ENCODE data around the gene ODF2.
"Not testable (repeated sequence)": the region's sequence is repeated elsewhere in the genome, so short reads cannot be mapped to it uniquely, and the experiment has no call there.

Gene ODF2

DNA sequence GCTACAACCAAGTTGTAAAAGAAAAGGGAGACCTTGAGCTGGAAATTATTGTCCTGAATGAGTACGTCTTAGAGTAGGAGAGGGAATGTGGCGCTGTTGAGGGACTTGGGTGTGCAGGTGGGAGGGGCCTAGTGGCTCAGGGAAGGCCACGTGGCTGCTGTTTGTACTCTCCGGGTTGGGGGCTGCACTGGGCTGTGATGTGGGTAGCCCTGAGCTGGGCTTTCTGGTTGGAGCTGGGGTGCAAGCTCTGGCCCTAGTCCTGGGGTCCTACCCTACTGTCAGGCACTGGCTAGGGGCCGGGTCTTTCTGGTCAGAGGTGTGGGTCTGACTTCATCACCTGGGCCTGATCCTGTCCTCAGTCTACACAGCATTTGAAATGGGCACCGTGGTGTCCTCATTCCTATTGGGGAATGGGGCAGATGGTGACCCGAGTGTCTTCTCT is 29.6 kb downstream of the ODF2 start:
- no peak for DNase-seq

DNA sequence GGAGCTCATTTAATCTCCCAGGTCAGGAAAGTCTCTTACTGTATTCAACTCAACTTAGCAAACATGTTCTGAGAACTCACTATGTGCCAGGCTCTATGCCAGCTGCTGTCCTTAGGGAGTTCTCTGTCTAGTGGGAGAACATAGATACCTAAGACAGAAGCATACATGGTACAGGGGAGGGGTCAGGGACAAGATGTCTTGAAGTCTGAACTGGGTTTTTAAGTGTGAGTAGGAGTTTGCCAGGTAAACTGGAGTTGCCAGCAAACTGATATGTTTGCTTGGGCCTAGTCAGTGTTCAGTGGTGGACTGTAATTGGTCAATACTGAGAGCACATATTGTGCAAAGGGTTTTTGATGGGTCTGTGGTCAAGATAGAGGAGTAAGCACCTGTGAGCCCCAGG is 30.4 kb downstream of the ODF2 start:
- DNase-seq: no peak

DNA sequence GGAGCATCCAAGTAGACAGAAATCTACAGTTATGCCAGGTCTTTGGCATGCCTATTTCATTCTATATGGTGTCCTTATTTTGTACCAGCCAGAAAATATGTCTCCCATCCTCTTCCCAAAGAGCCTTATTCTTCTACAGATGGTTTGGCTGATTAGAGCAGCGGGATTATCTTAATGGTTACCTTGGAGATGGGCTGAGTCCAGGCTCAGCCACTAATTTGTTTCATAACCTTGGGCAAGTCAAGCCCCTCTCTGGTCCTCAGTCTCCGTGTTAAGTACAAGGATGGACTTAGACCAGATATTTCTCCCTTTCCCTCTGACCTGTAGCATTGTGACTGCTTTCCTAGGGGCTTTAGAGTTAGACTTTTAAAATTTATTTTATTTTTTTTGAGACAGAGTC is 37.6 kb downstream of the ODF2 start:
- no peak for DNase-seq

DNA sequence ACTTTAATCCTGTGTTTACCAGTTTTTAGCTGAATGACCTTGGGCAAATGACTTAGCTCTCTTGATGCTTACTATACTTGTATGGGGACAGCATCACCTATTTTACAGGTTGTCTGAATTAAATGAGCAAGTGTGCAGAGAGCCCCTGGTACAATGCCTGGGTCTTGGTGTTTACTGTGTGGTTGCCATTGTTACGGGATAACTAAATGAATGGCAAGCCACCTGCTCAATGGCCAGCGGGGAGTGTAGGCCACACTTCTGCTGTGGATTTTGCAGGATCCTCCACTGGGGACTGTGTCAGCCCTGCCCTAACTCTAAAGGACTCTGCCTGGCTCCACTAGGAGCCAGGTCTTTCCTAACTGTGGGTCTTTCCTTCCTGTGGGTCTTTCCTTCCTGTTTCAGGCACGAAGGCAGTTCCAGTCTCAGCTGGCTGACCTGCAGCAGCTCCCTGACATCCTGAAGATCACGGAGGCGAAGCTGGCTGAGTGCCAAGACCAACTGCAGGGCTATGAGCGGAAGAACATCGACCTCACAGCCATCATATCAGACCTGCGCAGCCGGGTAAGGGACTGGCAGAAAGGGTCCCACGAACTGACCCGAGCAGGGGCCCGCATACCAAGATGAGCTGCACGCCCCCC is 38.4 kb downstream of the ODF2 start:
- DNase-seq: peak; percentile 95

DNA sequence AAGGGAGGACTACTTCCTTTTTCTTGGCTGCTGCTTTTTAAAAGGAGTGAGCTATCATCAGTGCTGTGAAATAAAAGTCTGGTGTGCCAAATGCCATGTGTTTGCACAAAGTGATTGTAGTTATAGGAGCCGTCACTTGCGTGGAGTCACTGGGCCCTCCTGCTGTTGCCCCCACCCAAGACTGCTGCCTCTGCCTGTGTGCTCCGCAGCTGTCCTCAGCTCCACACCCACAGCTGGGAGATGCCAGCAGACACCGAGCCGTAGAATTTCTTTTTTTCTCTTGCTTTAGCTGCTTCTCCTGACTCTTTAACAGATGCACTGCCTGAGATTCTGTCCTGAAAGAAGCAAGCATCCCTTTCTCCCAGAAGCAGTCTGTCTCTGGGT is 38.9 kb downstream of the ODF2 start:
- DNase-seq: no peak

DNA sequence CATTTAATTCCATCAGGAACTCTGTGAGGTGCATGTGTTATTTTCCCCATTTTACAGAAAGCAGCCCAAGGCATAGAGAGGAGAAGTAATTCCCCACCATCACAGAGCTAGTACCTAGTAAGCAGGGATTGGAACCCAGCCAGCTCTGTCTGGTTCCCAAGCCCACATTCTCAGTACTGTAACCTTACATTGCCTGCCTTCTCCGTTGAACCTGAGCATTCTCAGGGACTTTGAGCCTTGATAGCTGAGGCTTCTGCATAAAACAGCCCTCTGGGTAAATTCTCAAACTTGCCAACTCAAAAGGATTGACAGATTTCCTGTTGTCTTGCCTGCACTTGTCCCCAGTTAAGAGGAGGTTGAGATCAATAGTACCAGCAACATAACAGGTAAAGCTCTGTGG is 39.5 kb downstream of the ODF2 start:
- no peak for DNase-seq

DNA sequence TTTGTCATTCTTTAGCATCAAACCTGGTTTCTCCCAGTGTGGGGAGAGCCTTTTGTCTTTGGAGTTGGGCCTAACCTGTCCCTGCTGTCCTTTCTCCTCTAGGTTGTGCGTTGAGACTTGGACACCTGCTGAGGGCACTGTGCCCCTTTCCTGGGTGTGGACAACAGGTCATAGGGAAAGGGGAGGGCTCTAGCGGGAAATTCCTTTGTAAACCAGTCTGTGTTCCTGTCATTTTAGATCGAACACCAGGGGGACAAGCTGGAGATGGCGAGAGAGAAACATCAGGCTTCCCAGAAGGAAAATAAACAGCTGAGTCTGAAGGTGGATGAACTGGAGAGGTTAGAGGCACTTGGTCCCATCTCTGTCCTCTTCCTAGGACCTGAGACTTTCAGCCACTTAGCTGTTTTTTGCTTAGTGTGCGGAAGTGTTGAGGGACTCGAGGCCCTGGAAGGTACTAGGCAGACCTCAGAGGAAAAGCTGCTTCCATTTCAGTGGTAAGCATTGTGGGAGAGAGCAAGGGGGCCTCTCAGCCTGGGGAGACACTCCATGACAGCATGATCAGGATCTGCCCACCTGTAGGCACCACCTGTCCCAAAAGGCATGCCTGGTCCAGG is 40.1 kb downstream of the ODF2 start:
- no peak for DNase-seq

DNA sequence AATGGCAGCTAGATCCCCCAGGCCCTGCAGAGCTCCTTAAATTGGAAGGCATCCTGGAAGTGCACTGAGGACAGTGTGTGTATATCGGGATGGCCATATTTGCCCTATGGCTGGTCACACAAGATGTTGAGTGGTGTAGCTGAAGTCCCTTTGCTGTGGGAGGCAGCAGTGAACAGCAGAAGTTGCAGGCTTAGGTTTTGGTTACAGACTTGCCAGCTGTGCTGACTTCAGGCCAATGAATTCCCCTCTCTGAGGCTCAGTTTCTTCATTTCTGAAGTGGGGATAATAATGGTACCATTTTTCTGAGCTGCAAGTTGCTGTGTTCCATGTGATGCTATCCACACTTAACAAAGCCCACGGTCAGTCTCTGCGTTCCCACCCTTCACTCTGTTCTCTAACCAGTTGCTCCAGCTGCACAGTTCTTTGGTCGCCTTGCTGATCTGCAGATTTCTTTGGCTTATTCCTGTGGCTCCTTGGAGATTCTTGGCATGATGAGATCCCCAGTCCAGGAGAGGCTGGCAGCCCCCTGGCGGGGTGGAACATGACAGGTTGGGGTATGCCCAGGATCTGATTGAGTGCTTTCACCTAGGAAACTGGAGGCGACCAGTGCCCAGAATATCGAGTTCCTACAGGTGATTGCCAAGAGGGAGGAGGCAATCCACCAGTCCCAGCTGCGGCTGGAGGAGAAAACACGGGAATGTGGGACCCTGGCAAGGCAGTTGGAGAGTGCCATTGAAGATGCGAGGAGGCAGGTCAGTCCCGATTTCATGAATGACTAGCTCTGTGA is 42.2 kb downstream of the ODF2 start:
- DNase-seq: no peak

DNA sequence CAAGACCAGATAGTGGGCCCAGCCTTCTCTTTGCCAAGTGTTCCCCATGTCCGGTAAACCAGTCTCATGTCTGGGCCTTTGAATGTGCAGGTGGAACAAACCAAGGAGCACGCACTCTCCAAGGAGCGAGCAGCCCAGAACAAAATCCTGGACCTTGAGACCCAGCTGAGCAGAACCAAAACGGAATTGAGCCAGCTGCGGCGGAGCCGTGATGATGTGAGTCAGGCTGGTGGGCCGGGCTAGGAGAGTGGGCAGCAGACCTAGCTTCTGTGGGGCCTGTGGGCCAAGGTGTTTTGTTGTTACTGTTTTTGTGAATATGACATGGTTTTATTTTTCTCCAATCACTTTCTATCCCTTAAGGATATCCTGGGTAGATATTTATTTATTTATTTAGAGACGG is 43.1 kb downstream of the ODF2 start:
- DNase-seq: no peak

DNA sequence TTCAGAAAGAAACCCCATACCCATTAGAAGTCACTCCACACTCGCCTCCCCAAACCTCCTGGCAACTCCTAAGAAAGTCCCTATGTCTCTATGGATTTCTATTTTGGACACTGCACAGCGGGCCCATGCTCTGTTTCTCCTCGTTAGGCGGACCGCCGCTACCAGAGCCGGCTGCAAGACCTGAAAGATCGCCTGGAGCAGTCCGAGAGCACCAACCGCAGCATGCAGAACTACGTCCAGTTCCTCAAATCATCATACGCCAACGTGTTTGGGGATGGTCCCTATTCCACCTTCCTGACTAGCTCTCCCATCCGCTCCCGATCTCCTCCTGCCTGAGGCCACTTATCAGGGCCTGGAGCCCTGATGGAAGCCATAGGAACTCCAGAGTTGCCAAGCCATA is 44.1 kb downstream of the ODF2 start:
- no peak for DNase-seq

DNA sequence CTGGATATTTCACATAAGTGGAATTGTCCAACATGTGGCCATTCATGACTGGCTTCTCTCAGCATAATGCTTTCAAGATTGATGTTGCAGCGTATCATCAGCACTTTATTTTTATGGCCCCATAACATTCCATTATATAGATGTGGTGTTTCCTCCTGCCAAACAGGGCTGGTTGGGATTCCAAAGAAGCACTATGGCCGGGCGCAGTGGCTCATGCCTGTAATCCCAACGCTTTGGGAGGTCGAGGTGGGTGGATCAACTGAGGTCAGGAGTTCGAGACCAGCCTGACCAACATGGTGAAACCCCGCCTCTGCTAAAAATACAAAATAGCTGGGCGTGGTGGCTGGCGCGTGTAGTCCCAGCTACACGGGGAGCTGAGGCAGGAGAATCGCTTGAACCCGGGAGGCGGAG is 47.6 kb downstream of the ODF2 start:
- DNase-seq: not testable (repeated sequence)

DNA sequence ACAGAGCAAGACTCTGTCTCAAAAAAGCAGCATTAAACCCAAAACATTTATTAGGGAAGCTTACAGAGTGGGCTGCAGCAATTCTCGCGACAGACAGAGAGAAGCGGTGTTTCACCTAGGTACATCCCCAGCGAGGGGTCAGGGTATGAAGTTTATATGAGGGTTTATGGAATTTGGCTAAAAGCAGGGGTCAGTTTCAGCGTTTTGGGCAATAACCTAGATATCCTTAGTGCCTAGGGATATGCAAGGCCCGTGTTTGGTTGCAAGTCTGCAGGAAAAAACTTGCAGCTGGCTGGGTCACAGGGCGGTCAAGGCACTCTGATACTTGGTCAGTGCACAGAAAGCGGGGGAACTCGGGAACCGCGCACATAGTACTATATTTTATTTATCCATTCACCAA is 48.1 kb downstream of the ODF2 start:
- no peak for DNase-seq

DNA sequence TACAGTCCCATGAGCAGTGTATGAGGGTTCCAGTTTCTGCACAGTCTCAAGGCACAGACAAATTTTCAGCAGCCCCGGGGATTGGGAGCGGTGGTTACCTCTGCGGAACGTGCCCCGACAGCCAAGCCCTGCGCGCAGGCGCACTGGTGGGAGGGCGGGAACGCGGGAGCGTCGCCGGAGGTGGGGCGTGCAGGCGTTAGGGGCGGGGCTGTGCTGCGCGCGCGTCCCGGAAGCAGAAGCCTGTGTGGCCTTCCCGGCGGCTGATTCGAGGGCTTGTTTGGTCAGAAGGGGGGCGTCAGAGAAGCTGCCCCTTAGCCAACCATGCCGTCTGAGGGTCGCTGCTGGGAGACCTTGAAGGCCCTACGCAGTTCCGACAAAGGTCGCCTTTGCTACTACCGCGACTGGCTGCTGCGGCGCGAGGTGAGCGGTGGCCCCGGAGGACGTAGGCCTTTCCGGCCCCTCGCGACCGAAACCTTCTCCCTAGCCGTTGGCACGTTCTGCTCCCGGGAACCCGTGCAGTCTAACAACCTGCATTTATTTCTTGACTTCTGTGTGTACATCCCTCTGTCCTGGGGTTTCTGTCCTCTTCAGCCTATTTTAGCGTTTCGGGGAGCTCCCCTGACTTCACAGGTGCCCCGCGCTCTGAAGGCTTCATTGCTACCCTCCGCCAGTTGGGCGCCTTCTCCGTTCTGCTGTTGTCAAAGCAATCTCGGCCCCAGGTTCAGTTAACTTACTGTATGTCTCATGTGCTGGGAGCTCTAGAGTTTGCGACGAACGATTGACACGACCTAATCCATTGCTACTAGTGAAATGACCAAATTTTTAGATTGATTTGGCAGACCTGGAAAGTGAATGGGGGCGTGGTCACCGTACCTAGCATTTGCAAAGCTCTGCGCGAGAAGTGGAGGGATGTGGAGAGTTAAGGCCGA is 48.9 kb downstream of the ODF2 start, which contains the start of gene GLE1:
GLE1 (plus strand) TSS at position 235 of the 929 bp plus-strand sequence; CDS start at position 322, 87 bp downstream.
- peak; percentile 79 for DNase-seq

DNA sequence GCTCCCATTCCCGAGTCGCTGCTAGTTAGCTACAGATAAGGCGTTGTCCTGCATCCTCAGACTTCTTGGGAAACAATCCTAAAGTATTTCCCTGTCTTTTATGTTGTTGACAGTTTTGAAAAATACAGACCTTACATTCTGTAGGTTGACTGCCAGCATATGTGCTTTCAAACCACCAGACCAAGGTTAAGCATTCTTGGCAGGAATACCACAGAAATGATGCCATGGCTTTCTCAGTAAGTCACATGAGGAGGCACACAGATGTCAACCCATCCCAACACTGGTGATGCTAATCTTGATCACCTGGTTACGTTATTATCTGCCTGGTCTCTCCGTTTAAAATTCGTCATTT is 49.6 kb downstream of the ODF2 start:
- DNase-seq: no peak

DNA sequence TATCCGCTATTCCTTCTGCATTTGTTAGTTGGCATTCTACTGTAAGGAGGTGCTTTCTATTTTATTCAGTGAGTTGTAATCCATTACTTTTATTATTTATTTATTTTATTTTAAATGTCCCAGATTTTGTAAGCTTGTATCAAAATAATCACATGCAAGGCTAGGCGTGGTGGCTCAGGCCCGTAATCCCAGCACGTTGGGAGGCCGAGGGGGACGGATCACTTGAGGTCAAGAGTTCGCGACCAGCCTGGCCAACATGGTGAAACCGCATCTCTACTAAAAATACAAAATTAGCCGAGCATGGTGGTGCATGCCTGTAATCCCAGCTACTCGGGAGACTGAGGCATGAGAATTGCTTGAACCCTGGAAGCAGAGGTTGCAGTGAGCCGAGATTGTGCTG is 50.1 kb downstream of the ODF2 start:
- DNase-seq: not testable (repeated sequence)

DNA sequence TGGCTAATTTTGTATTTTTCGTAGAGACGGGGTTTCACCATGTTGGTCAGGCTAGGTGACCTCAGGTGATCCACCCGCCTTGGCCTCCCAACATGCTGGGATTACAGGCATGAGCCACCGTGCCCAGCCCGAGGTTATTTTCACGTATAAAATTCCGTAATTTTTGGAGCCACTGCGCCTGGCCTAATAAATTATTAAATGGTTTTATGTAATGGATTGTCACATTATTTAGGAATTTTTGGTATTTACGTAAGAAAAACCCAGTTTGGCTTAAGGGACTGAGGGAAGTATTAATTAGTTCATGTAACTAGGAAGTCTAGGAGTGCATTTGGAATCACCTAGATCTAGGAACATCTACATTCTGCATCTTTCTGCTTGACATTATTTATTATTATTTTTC is 57.0 kb downstream of the ODF2 start:
- no peak for DNase-seq

DNA sequence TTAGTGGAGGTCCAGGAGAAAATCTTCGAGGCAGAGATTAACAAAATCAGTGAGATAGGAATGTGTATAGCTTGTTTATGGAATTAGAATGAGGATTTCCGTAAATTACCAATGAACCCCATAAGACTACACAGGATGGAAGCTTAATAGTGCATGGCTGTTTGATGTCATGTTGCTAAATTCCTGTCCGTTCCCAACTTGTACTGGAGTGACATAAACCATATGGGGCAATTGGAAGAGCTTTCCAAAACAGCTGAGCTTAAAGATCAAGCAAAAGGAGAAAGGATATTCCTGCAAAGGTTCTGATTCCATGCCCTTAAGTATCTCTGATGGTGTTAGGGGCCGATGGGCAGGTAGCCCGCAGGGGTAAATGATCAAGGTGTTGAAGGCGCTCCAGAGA is 66.2 kb downstream of the ODF2 start:
- DNase-seq: no peak

DNA sequence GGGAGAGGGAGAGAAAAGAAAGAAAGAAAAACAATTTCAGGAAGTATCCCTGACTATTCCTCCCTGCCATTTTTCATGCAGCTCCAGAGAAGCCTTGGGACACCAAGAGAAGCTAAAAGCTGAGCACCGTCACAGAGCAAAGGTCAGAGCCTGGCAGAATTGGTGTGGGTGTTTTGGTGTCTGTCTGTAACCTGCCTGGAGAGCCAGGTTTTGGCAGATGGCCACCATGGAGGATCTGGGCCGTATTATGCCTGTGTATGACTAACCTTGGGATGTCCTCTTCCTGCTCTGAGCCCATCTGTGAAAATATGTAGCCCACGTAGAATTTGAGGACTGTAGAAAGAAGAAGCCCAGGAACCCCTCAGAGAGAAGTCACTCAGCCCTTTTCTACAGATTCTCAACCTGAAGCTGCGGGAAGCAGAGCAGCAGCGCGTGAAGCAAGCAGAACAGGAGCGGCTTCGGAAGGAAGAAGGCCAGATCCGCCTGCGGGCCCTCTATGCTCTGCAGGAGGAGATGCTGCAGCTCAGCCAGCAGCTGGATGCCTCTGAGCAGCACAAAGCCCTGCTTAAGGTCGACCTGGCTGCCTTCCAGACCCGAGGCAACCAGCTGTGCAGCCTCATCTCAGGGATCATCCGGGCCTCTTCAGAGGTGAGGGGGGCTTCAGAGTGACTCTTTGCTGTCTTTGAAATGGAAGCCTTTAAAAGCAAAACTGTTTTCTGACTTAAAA is 67.6 kb downstream of the ODF2 start:
- no peak for DNase-seq

DNA sequence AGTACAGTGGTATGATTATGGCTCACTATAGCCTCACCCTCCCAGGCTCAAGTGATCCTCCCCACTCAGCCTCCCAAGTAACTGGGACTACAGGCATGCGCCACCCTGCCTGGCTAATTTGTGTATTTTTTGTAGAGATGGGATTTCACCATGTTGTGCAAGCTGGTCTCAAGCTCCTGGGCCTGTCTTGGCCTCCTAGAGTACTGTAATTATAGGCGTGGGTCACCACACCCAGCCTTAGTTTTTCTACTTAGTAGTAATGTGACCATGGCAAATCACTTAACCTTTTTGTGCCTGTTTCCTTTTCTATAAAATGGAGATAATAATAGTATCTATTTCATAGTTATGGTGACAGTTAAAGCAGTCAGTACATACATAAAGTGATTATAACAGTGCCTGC is 70.9 kb downstream of the ODF2 start:
- DNase-seq: no peak

DNA sequence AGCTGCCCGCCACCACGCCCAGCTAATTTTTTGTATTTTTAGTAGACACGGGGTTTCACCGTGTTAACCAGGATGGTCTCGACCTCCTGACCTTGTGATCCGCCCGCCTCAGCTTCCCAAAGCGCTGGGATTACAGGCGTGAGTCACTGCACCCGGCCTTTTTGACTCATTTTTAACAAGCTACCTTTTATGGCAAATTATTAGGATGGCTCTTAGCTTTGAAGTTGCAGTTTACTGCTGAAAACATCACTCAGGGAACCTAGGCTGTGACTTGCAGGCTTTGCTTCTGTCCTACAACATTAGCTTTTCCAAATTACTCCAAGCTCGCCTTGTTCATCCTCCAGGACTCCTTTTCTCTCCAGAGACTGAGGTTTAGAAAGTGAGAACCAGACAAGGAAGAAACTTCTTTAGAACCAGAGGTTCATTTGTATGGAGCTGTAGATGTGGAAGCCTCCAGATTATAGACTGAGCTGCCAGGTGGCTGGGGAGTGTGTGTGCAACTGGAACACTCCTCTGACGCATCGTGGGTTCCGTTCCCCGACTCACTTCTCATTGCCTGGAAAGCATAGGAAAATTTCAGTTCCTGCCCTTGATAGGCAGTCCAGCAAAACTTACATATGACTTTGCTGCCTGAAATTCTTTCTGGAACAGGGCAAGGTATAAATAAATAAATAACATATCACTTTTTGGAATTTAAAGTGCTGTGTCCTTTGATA is 72.8 kb downstream of the ODF2 start:
- DNase-seq: no peak

DNA sequence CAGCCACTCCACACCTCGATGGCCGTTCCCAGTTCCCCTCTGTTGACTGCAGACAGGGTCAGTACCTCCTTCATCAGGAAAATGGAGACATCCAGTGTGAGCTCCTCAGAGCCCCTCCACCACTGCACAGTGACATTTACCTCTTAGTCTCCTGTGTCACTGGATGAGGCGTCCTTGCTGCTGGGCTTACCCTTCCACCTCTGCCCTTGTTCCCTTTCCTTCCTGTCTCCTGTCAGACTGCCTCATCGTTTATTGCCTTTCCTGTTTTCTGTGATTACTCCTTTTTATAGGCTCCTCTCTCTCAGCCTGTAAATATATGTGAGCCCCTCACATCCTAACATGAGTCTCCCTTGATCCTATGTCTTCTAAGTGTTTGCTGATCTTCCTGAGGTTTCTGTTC is 73.4 kb downstream of the ODF2 start:
- DNase-seq: no peak

DNA sequence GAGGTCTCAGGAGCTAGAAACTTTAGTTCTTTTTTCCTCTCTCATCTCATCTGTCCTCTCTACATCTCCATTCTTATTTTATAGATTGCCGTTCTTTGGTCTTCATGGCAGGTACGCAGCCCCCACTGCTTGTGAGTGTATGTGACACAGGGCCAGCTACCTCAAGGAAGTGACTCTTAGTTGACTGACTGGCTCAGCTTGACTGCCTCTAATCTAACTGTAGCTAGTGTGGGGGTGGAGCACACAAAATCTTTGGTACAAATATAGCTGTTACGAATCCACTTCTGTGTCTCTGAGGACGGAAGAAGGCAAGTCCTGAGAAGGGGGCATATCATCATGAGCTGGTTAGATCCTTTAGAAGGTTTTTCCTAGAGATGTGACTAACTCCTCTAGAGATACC is 76.8 kb downstream of the ODF2 start:
- DNase-seq: no peak

All from GF-D8 (cell line).